ENCODE measurements around the gene FAM151A.

DNA sequence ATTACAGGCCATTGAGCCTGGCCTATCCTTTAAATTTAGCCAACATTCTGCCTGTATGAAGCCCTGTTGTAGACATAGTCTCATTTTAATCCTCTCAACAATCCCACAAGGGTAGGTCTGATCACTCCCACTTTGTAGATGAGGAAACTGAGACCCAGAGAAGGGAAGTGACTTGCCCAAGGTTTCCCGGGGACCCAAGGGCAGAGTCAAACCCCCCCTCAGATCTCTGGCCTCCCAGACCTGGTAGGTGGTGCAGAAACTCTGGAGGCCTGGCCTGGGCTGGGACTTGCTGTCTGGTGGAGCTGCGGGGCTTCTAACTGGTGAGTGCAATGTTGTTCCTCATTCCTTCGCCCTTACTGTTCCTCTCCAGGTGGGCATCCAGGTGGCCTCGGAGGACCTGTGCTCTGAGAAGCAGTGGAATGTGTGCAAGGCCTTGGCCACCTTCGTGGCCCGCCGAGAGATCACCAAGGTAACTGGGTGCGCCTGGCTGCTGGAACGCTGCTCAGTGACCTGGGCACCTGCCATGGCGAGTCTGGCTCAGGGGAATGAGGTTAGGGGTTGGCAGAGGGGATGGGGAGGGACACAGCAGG lies 29.7 kb downstream of the FAM151A start:
- no peak for TF ChIP-seq MAX (IDR thresholded peaks at IDR 0.05)
- TF ChIP-seq CREB1 (IDR thresholded peaks at IDR 0.05; ENCODE audit: low read depth), result no peak
- no peak for TF ChIP-seq NFIC (IDR thresholded peaks at IDR 0.05)
- no peak for TF ChIP-seq YY1 (IDR thresholded peaks at IDR 0.05; ENCODE audit: low read depth)
- TF ChIP-seq EGR1 (IDR thresholded peaks at IDR 0.05), result no peak
- TF ChIP-seq ZBTB7A (IDR thresholded peaks at IDR 0.05; ENCODE audit: low read depth), result no peak
- no peak for TF ChIP-seq TEAD4 (IDR thresholded peaks at IDR 0.05)
- TF ChIP-seq RAD21 (IDR thresholded peaks at IDR 0.05; ENCODE audit: low read depth), result no peak
- TF ChIP-seq TAF1 (IDR thresholded peaks at IDR 0.05; ENCODE audit: low read depth), result no peak
- TF ChIP-seq, protein P1, sequence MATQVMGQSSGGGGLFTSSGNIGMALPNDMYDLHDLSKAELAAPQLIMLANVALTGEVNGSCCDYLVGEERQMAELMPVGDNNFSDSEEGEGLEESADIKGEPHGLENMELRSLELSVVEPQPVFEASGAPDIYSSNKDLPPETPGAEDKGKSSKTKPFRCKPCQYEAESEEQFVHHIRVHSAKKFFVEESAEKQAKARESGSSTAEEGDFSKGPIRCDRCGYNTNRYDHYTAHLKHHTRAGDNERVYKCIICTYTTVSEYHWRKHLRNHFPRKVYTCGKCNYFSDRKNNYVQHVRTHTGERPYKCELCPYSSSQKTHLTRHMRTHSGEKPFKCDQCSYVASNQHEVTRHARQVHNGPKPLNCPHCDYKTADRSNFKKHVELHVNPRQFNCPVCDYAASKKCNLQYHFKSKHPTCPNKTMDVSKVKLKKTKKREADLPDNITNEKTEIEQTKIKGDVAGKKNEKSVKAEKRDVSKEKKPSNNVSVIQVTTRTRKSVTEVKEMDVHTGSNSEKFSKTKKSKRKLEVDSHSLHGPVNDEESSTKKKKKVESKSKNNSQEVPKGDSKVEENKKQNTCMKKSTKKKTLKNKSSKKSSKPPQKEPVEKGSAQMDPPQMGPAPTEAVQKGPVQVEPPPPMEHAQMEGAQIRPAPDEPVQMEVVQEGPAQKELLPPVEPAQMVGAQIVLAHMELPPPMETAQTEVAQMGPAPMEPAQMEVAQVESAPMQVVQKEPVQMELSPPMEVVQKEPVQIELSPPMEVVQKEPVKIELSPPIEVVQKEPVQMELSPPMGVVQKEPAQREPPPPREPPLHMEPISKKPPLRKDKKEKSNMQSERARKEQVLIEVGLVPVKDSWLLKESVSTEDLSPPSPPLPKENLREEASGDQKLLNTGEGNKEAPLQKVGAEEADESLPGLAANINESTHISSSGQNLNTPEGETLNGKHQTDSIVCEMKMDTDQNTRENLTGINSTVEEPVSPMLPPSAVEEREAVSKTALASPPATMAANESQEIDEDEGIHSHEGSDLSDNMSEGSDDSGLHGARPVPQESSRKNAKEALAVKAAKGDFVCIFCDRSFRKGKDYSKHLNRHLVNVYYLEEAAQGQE (IDR thresholded peaks at IDR 0.05; ENCODE audit: low read depth), result no peak
- no peak for TF ChIP-seq CEBPB (IDR thresholded peaks at IDR 0.05)
